ENCODE data around the gene BLOC1S1. TPM values are rescaled to one million over a fixed set of nuclear protein-coding genes. Genes with fewer than 3 reads are reported as not detected.

BLOC1S1 gene
- total RNA-seq, 1 donor from 2014 or later, result 73.9 TPM

GRCh38 chr12:55728939-55729818, 13.3 kb downstream of the BLOC1S1 start, which contains the start of gene CD63:
Gene CD63, minus strand, starts transcription at chr12:55729009. Its CDS starts 668 bp downstream, at chr12:55728341.
- H3K4me3 Mint-ChIP-seq (ENCODE audit: low read depth), result peak within 1 kb of the TSS; percentile 85
- peaks cover 29% of the 10 kb centered on the region for H3K4me1 Mint-ChIP-seq (ENCODE audit: low read depth)
- intact Hi-C loops (cut with micrococcal nuclease), result loop anchor here (1.0 to 2.0 kb wide), 3 partner anchors 13 to 88 kb away; partner anchors contain the start of genes BLOC1S1, GDF11 and SARNP
- peak within 1 kb of the TSS; percentile 91 for H3K27ac Mint-ChIP-seq
- H3K9me3 Mint-ChIP-seq, result no peaks in the 10 kb centered on the region
- DNase-seq (ENCODE audit: low spot score), result peak; percentile 44
- H3K36me3 Mint-ChIP-seq (ENCODE audit: low read depth), result peaks cover 23% of the 10 kb centered on the region
- no peaks in the 10 kb centered on the region for H3K27me3 Mint-ChIP-seq (ENCODE audit: low read depth)

- peaks cover 16% of the 10 kb centered on the region for H3K36me3 Mint-ChIP-seq (ENCODE audit: low read depth)
- intact Hi-C loops (cut with micrococcal nuclease), result loop anchor here (1.0 to 2.0 kb wide), 4 partner anchors 8 to 87 kb away; partner anchors contain the start of genes BLOC1S1, GDF11 and SARNP
- peak overlapping the region; percentile 91 for H3K27ac Mint-ChIP-seq
- DNase-seq (ENCODE audit: low spot score), result no peak
- H3K4me1 Mint-ChIP-seq (ENCODE audit: low read depth), result peaks cover 26% of the 10 kb centered on the region
- H3K9me3 Mint-ChIP-seq, result no peaks in the 10 kb centered on the region
- H3K27me3 Mint-ChIP-seq (ENCODE audit: low read depth), result no peaks in the 10 kb centered on the region
- H3K4me3 Mint-ChIP-seq (ENCODE audit: low read depth), result peak overlapping the region; percentile 85
Measured at GRCh38 chr12:55729819-55730818, 14.3 kb downstream of the BLOC1S1 start.

- no peaks in the 10 kb centered on the region for H3K36me3 Mint-ChIP-seq (ENCODE audit: low read depth)
- H3K4me3 Mint-ChIP-seq (ENCODE audit: low read depth), result no peak overlapping the region
- H3K9me3 Mint-ChIP-seq, result no peaks in the 10 kb centered on the region
- intact Hi-C loops (cut with micrococcal nuclease), result no loop called here
- no peak overlapping the region for H3K27ac Mint-ChIP-seq
- no peak for DNase-seq (ENCODE audit: low spot score)
- H3K27me3 Mint-ChIP-seq (ENCODE audit: low read depth), result no peaks in the 10 kb centered on the region
- peaks cover 23% of the 10 kb centered on the region for H3K4me1 Mint-ChIP-seq (ENCODE audit: low read depth)
Measured at GRCh38 chr12:55732288-55732687, 16.4 kb downstream of the BLOC1S1 start.

- H3K9me3 Mint-ChIP-seq, result no peaks in the 10 kb centered on the region
- H3K36me3 Mint-ChIP-seq (ENCODE audit: low read depth), result no peaks in the 10 kb centered on the region
- DNase-seq (ENCODE audit: low spot score), result no peak
- no peak overlapping the region for H3K4me3 Mint-ChIP-seq (ENCODE audit: low read depth)
- peaks cover 26% of the 10 kb centered on the region for H3K4me1 Mint-ChIP-seq (ENCODE audit: low read depth)
- intact Hi-C loops (cut with micrococcal nuclease), result no loop called here
- no peaks in the 10 kb centered on the region for H3K27me3 Mint-ChIP-seq (ENCODE audit: low read depth)
- H3K27ac Mint-ChIP-seq, result no peak overlapping the region
Measured at GRCh38 chr12:55733021-55733555, 17.2 kb downstream of the BLOC1S1 start.

- Mint-ChIP-seq H3K4me3 (ENCODE audit: low read depth) (no peak overlapping the region), H3K27ac (no peak overlapping the region), H3K36me3 (ENCODE audit: low read depth) (no peaks in the 10 kb centered on the region), H3K27me3 (ENCODE audit: low read depth) (no peaks in the 10 kb centered on the region), H3K9me3 (no peaks in the 10 kb centered on the region), H3K4me1 (ENCODE audit: low read depth) (peaks cover 30% of the 10 kb centered on the region)
- DNase-seq (ENCODE audit: low spot score), result no peak
- intact Hi-C loops (cut with micrococcal nuclease), result no loop called here
Measured at GRCh38 chr12:55733858-55734257, 18.0 kb downstream of the BLOC1S1 start.

- intact Hi-C loops (cut with micrococcal nuclease), result no loop called here
- H3K36me3 Mint-ChIP-seq (ENCODE audit: low read depth), result no peaks in the 10 kb centered on the region
- no peak overlapping the region for H3K4me3 Mint-ChIP-seq (ENCODE audit: low read depth)
- H3K4me1 Mint-ChIP-seq (ENCODE audit: low read depth), result peaks cover 30% of the 10 kb centered on the region
- no peak for DNase-seq (ENCODE audit: low spot score)
- H3K27ac Mint-ChIP-seq, result no peak overlapping the region
- no peaks in the 10 kb centered on the region for H3K27me3 Mint-ChIP-seq (ENCODE audit: low read depth)
- H3K9me3 Mint-ChIP-seq, result no peaks in the 10 kb centered on the region
Measured at GRCh38 chr12:55734595-55734994, 18.7 kb downstream of the BLOC1S1 start.

GRCh38 chr12:55736076-55736475, 20.2 kb downstream of the BLOC1S1 start:
- H3K27me3 Mint-ChIP-seq (ENCODE audit: low read depth), result no peaks in the 10 kb centered on the region
- no peak overlapping the region for H3K4me3 Mint-ChIP-seq (ENCODE audit: low read depth)
- no peaks in the 10 kb centered on the region for H3K36me3 Mint-ChIP-seq (ENCODE audit: low read depth)
- H3K27ac Mint-ChIP-seq, result no peak overlapping the region
- intact Hi-C loops (cut with micrococcal nuclease), result loop anchor here (2.0 to 5.0 kb wide), 4 partner anchors 75 to 901 kb away; partner anchors contain the start of genes RPL41, RPS26 and ZC3H10
- DNase-seq (ENCODE audit: low spot score), result no peak
- peaks cover 19% of the 10 kb centered on the region for H3K4me1 Mint-ChIP-seq (ENCODE audit: low read depth)
- H3K9me3 Mint-ChIP-seq, result no peaks in the 10 kb centered on the region

GRCh38 chr12:55736780-55737580, 21.1 kb downstream of the BLOC1S1 start:
- intact Hi-C loops (cut with micrococcal nuclease), result loop anchor here (2.0 to 5.0 kb wide), 4 partner anchors 76 to 900 kb away; partner anchors contain the start of genes RPL41, RPS26 and ZC3H10
- peak overlapping the region; percentile 69 for H3K4me3 Mint-ChIP-seq (ENCODE audit: low read depth)
- peaks cover 23% of the 10 kb centered on the region for H3K4me1 Mint-ChIP-seq (ENCODE audit: low read depth)
- peak; percentile 45 for DNase-seq (ENCODE audit: low spot score)
- peak overlapping the region; percentile 74 for H3K27ac Mint-ChIP-seq
- H3K27me3 Mint-ChIP-seq (ENCODE audit: low read depth), result no peaks in the 10 kb centered on the region
- H3K9me3 Mint-ChIP-seq, result no peaks in the 10 kb centered on the region
- no peaks in the 10 kb centered on the region for H3K36me3 Mint-ChIP-seq (ENCODE audit: low read depth)

- peaks cover 27% of the 10 kb centered on the region for H3K4me1 Mint-ChIP-seq (ENCODE audit: low read depth)
- DNase-seq (ENCODE audit: low spot score), result no peak
- H3K27me3 Mint-ChIP-seq (ENCODE audit: low read depth), result no peaks in the 10 kb centered on the region
- H3K4me3 Mint-ChIP-seq (ENCODE audit: low read depth), result peak overlapping the region; percentile 78
- intact Hi-C loops (cut with micrococcal nuclease), result loop anchor here (1.0 to 5.0 kb wide), 7 partner anchors 7 to 900 kb away; partner anchors contain the start of genes RPL41, RPS26 and ZC3H10
- peak overlapping the region; percentile 74 for H3K27ac Mint-ChIP-seq
- H3K9me3 Mint-ChIP-seq, result no peaks in the 10 kb centered on the region
- H3K36me3 Mint-ChIP-seq (ENCODE audit: low read depth), result no peaks in the 10 kb centered on the region
Measured at GRCh38 chr12:55737581-55738122, 21.8 kb downstream of the BLOC1S1 start.

GRCh38 chr12:55738123-55739024, 22.5 kb downstream of the BLOC1S1 start:
- Mint-ChIP-seq H3K4me3 (ENCODE audit: low read depth) (peak overlapping the region; percentile 78), H3K36me3 (ENCODE audit: low read depth) (no peaks in the 10 kb centered on the region), H3K27ac (peak overlapping the region; percentile 74), H3K9me3 (no peaks in the 10 kb centered on the region), H3K27me3 (ENCODE audit: low read depth) (no peaks in the 10 kb centered on the region), H3K4me1 (ENCODE audit: low read depth) (peaks cover 29% of the 10 kb centered on the region)
- intact Hi-C loops (cut with micrococcal nuclease), result loop anchor here (1.0 to 5.0 kb wide), 6 partner anchors 8 to 899 kb away; partner anchors contain the start of genes RPL41, RPS26 and ZC3H10
- DNase-seq (ENCODE audit: low spot score), result peak; percentile 69

Measured in activated T-helper 2 cell treated with anti-CD3 and anti-CD28 coated beads, Interferon-gamma antibody, Interleukin-2, Interleukin-4, amounts not matched to agents 10 μg/mL and 5 μg/mL and 100 μg/mL, durations not matched to agents 14 hours and 24 hours and 36 hours (primary cell).